Testis (tissue), 3 donors: ENCODE results near the gene PDLIM5. TPM values are rescaled to one million over a fixed set of nuclear protein-coding genes. Genes with fewer than 3 reads are reported as not detected.

Experiments
- DNase-seq: peaks from one replicate; pipeline ENCODE4 v3.0.0-alpha.2; 2019
- H3K27ac ChIP-seq, 2 donors: fragments of 200-600 bp; sonication (generic); one replicate each; pipeline ENCODE4 v1.5.1; 2019
- H3K27me3 ChIP-seq: fragments of 200-600 bp; sonication (generic); one replicate; pipeline ENCODE4 v1.5.1; 2019
- H3K36me3 ChIP-seq: fragments of 200-600 bp; sonication (generic); one replicate; pipeline ENCODE4 v1.5.1; 2017; ENCODE audit warnings: low read depth; ENCODE audit errors: missing control alignments
- H3K4me1 ChIP-seq: fragments of 200-600 bp; sonication (generic); one replicate; pipeline ENCODE4 v1.5.1; 2019
- H3K4me3 ChIP-seq, 2 donors: fragments of 200-600 bp; sonication (generic); one replicate each; pipeline ENCODE4 v1.5.1; 2017 to 2019
- H3K9me3 ChIP-seq: fragments of 200-600 bp; sonication (generic); one replicate; pipeline ENCODE4 v1.5.1; 2017
- POLR2A ChIP-seq: fragments of 450-650 bp; IDR thresholded peaks from one replicate; pipeline ENCODE4 v1.6.1; 2017; ENCODE audit warnings: antibody characterized with exemption, mild to moderate bottlenecking, moderate library complexity
- WGBS, 2 donors: methylation state at CpG; one replicate each; pipeline ENCODE4 v1.1.5; 2018; 5-methylcytosine and 5-hydroxymethylcytosine counted together
- intact Hi-C: fragments of 100-400 bp; cut with DNase I; formaldehyde crosslinking; loops from one replicate; pipeline ENCODE4 v1.15.1; 2023; ENCODE audit warnings: low total_unique reads
- polyA plus RNA-seq: library from polyadenylated mRNA; stranded (reverse); fragments of 350-450 nt; fragmentation: Illumina TruSeq; extraction: RNeasy Lipid Tissue Mini Kit (QIAGEN cat#74804); gene quantifications from one replicate; pipeline ENCODE4 v1.2.3, GENCODE V29; 2014; ENCODE audit warnings: low read depth, low replicate concordance; ENCODE audit not compliant: insufficient read depth
- total RNA-seq, 2 donors: library from RNA; depleted of rRNA; stranded (reverse); fragments of >200 nt; gene quantifications; one replicate each; pipeline ENCODE4 v1.2.3, GENCODE V29; 2016
- TF ChIP-seq, protein P1 (sequence below), 3 experiments: fragments of 450-650 bp in 2 of 3; fragments of 200-600 bp in 1 of 3; sonication (generic) in 1 of 3; IDR thresholded peaks; one replicate each; pipeline ENCODE4 v1.5.1; 2016 to 2019; ENCODE audit warnings: antibody characterized with exemption in 3 of 3, mild to moderate bottlenecking in 2 of 3, moderate library complexity in 1 of 3

The PDLIM5 gene
- total and polyA plus RNA-seq, 3 donors from 2014 or later: 45.5 to 86.8 (median 86.1) TPM

- Histone ChIP-seq H3K9me3 (no peaks in the 10 kb centered on the region), H3K27me3 (no peaks in the 10 kb centered on the region), H3K4me1 (no peaks in the 10 kb centered on the region), H3K36me3 (no peaks in the 10 kb centered on the region), H3K4me3 (no peak overlapping the region), H3K27ac (no peak overlapping the region)
- 68 to 75% methylated on average over 2 of the region's 2 CpGs for WGBS, 2 donors
- intact Hi-C loops: no loop called here
- TF ChIP-seq, protein P1, sequence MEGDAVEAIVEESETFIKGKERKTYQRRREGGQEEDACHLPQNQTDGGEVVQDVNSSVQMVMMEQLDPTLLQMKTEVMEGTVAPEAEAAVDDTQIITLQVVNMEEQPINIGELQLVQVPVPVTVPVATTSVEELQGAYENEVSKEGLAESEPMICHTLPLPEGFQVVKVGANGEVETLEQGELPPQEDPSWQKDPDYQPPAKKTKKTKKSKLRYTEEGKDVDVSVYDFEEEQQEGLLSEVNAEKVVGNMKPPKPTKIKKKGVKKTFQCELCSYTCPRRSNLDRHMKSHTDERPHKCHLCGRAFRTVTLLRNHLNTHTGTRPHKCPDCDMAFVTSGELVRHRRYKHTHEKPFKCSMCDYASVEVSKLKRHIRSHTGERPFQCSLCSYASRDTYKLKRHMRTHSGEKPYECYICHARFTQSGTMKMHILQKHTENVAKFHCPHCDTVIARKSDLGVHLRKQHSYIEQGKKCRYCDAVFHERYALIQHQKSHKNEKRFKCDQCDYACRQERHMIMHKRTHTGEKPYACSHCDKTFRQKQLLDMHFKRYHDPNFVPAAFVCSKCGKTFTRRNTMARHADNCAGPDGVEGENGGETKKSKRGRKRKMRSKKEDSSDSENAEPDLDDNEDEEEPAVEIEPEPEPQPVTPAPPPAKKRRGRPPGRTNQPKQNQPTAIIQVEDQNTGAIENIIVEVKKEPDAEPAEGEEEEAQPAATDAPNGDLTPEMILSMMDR (IDR thresholded peaks at IDR 0.05): no peak
- TF ChIP-seq POLR2A: no peak
- DNase-seq: no peak
These were observed 190.8 kb downstream of the PDLIM5 start for GRCh38 chr4:94642561-94642866.

GRCh38 chr4:94648699-94649098 is 197.0 kb downstream of the PDLIM5 start:
- Histone ChIP-seq H3K27ac (no peak overlapping the region), H3K36me3 (no peaks in the 10 kb centered on the region), H3K27me3 (no peaks in the 10 kb centered on the region), H3K9me3 (no peaks in the 10 kb centered on the region), H3K4me3 (no peak overlapping the region), H3K4me1 (peaks cover 5% of the 10 kb centered on the region)
- intact Hi-C loops: no loop called here
- TF ChIP-seq, protein P1 (IDR thresholded peaks at IDR 0.05): no peak
- TF ChIP-seq POLR2A: no peak
- 96% methylated on average over 7 of the region's 7 CpGs for WGBS, 2 donors
- no peak for DNase-seq

DNA sequence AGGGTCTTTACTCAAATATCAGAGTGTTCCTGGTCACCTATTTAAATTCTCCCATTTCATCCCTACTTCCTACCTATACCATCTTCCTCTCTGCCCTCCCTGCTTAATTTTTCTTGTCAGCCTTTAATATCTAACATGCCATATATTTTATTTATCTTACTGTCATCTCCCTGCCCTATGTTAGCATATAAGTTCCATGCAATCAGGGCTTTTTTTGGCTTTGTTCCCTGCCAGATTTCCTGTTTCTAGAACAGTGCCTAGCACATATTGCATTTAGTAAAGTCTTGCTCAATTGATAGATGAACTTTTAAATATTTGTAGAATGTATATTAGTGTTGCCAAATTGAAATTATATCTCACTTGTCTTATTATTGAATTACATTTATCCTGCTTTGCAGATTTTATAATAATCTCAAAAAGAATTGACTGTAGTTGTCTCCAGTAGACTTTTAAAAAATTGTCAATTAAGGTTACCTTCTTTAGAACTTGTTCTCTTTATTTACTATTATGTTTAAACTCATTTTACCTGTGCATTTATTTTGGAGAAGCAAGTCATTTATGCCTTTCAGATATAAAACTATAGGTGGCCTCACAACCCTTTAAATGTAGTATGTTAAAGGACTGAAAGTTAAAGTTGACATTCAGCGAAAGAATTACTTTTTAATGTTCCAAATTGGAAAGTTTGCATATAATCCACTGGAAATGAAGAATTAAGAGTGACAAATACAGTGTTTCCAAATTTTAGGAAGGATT is 197.8 kb downstream of the PDLIM5 start:
- TF ChIP-seq, protein P1 (IDR thresholded peaks at IDR 0.05): no peak
- TF ChIP-seq POLR2A: no peak
- no peaks in the 10 kb centered on the region for H3K36me3 ChIP-seq
- DNase-seq: no peak
- no peaks in the 10 kb centered on the region for H3K9me3 ChIP-seq
- H3K27me3 ChIP-seq: no peaks in the 10 kb centered on the region
- H3K4me1 ChIP-seq: peaks cover 5% of the 10 kb centered on the region
- no peak overlapping the region for H3K4me3 ChIP-seq
- intact Hi-C loops: no loop called here
- 91 to 98% methylated on average over 1 of the region's 1 CpG for WGBS, 2 donors
- H3K27ac ChIP-seq: no peak overlapping the region

DNA sequence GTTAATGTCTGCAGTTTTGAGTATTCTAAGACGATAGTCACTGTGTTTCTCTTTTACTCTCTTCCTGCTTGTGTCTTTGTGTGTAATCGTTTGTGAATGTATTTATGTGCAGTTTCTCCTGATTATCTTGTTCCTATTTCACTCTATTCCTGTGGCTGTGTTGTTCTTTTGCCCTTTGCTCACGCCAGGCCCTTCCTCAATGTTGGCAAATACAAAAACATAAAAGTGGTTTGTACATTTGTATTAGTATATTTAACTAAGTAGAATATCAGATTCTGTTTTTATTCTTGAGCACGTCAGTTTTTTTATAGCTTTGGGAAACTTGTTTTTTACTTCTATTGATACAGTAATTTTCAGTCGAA is 198.4 kb downstream of the PDLIM5 start:
- Histone ChIP-seq H3K27me3 (no peaks in the 10 kb centered on the region), H3K36me3 (no peaks in the 10 kb centered on the region), H3K9me3 (no peaks in the 10 kb centered on the region), H3K4me3 (no peak overlapping the region), H3K27ac (no peak overlapping the region), H3K4me1 (peaks cover 5% of the 10 kb centered on the region)
- WGBS, 2 donors: 50 to 56% methylated on average over 5 of the region's 5 CpGs
- intact Hi-C loops: no loop called here
- DNase-seq: no peak
- no peak for TF ChIP-seq POLR2A

DNA sequence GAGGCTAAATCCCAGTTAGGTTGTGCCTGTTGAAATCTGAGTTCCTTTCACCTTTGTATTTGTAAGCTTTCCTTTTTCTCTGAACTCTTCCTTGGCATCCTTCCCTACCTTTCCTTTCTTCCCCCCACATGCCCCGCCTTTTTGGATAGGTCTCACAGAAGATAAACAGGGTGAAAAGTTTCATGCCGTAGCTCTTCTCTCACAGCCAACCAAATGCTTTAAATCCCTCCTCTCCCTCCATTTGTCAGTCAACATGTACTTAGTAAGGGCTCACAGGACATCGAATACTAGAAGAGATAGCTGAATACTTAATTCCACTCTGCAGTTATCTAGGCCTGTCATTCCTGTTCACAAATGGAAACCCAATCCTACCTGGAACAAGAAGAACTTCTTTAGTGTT is 198.9 kb downstream of the PDLIM5 start:
- no peak for DNase-seq
- no peaks in the 10 kb centered on the region for H3K9me3 ChIP-seq
- peaks cover 5% of the 10 kb centered on the region for H3K4me1 ChIP-seq
- no peaks in the 10 kb centered on the region for H3K27me3 ChIP-seq
- no peak overlapping the region for H3K27ac ChIP-seq
- TF ChIP-seq, protein P1 (IDR thresholded peaks at IDR 0.05): no peak
- TF ChIP-seq POLR2A: no peak
- 49 to 84% methylated on average over 2 to 3 of the region's 3 CpGs for WGBS, 2 donors
- no peak overlapping the region for H3K4me3 ChIP-seq
- intact Hi-C loops: no loop called here
- H3K36me3 ChIP-seq: no peaks in the 10 kb centered on the region
